HCT116 (cell line): ENCODE results near the gene DDX50. TPM values are rescaled to one million over a fixed set of nuclear protein-coding genes. Genes with fewer than 3 reads are reported as not detected.

Source experiments
- ATAC-seq: fragments of 200-7000 bp; cut with Tn5 transposase; 2 replicates; pipeline ENCODE4 v1.9.1; 2020; ENCODE audit warnings: mild to moderate bottlenecking, moderate library complexity
- BruUV-seq: library from RNA; stranded (reverse); fragments of 400-500 nt; replicated peaks from 2 replicates; lab custom pipeline; 2021; lab: Mats Ljungman, UMichigan
- CTCF ChIA-PET: fragments of 300-600 bp; sonication (Branson Sonifier 250); formaldehyde crosslinking; loops from one replicate; lab custom pipeline; 2021; ENCODE audit warnings: antibody characterized with exemption; lab: Charles Lee
- POLR2A ChIA-PET: fragments of 300-600, 350-600 bp; sonication (Branson Sonifier 250); formaldehyde crosslinking; loops from one replicate; lab custom pipeline; 2021; ENCODE audit warnings: antibody characterized with exemption; lab: Charles Lee
- RAD21 ChIA-PET, 2 experiments: fragments of 300-600 bp; sonication (Branson Sonifier 250); formaldehyde crosslinking; loops; one replicate each; lab custom pipeline; 2023; ENCODE audit warnings: low total read pairs in 2 of 2; ENCODE audit not compliant: uncharacterized antibody in 2 of 2, unreplicated experiment in 2 of 2, low non-redundant PET in 1 of 2; lab: Charles Lee
- DNase-seq: peaks from one replicate; pipeline ENCODE4 v3.0.0-alpha.2; 2010; ENCODE audit warnings: low read depth, low spot score
- H2AFZ ChIP-seq: fragments of 200-600 bp; shearing (Covaris generic), sonication (generic); 2 replicates; pipeline ENCODE4 v1.6.1; 2017; ENCODE audit warnings: low read depth, mixed run types, mixed read lengths, antibody characterized with exemption, low read length; ENCODE audit not compliant: poor library complexity, severe bottlenecking
- H3K27ac ChIP-seq: 2 replicates; pipeline ENCODE4 v1.5.1; 2012; ENCODE audit warnings: low read depth, low read length
- H3K27me3 ChIP-seq: fragments of 200-600 bp; sonication (generic); 2 replicates; pipeline ENCODE4 v1.6.1; 2016; ENCODE audit warnings: mixed run types, low read length, mixed read lengths; ENCODE audit not compliant: insufficient read depth
- H3K36me3 ChIP-seq, 2 experiments: fragments of 200-500 bp in 1 of 2; fragments of 200-600 bp in 1 of 2; sonication (Bioruptor generic) in 1 of 2; sonication (generic) in 1 of 2; 2 replicates each; pipeline versions ENCODE4 v1.5.1 to v1.6.1; 2014 to 2016; ENCODE audit warnings: low read length in 2 of 2, inconsistent platforms in 1 of 2, mixed read lengths in 1 of 2, mixed run types in 1 of 2; ENCODE audit not compliant: insufficient read depth in 2 of 2, control insufficient read depth in 1 of 2
- H3K4me1 ChIP-seq, 2 experiments: fragments of 200-600 bp in 1 of 2; sonication (generic) in 1 of 2; 2 replicates each; pipeline versions ENCODE4 v1.5.1 to v1.6.1; 2012 to 2017; ENCODE audit warnings: low read length in 2 of 2, inconsistent platforms in 1 of 2, mild to moderate bottlenecking in 1 of 2, mixed read lengths in 1 of 2, mixed run types in 1 of 2, moderate library complexity in 1 of 2; ENCODE audit not compliant: insufficient read depth in 2 of 2, control insufficient read depth in 1 of 2
- H3K4me2 ChIP-seq: fragments of 200-600 bp; sonication (generic); 2 replicates; pipeline ENCODE4 v1.6.1; 2017; ENCODE audit warnings: mixed run types, low read length, mixed read lengths
- H3K4me3 ChIP-seq, 2 experiments: fragments of 200-600 bp in 1 of 2; sonication (generic) in 1 of 2; replicated peaks in 1 of 2; 2 replicates each; pipeline ENCODE4 v1.5.1; 2011 to 2016; ENCODE audit warnings: low read length in 2 of 2, control low read depth in 1 of 2, low read depth in 1 of 2, mild to moderate bottlenecking in 1 of 2, mixed read lengths in 1 of 2, mixed run types in 1 of 2
- H3K79me2 ChIP-seq: fragments of 200-600 bp; sonication (generic); 2 replicates; pipeline ENCODE4 v1.6.1; 2017; ENCODE audit warnings: mild to moderate bottlenecking, mixed run types, low read length, moderate library complexity, mixed read lengths; ENCODE audit not compliant: insufficient read depth
- H3K9ac ChIP-seq: fragments of 200-600 bp; sonication (generic); 2 replicates; pipeline ENCODE4 v1.6.1; 2016; ENCODE audit warnings: low read length, mixed read lengths
- H3K9me2 ChIP-seq: fragments of 200-600 bp; sonication (generic), shearing (Covaris generic); 2 replicates; pipeline ENCODE4 v1.6.1; 2017; ENCODE audit warnings: mixed run types, mild to moderate bottlenecking, moderate library complexity; ENCODE audit not compliant: insufficient read depth
- H3K9me3 ChIP-seq, 2 experiments: fragments of 200-500 bp in 1 of 2; fragments of 200-600 bp in 1 of 2; sonication (Bioruptor generic) in 1 of 2; sonication (generic) in 1 of 2; 2 replicates each; pipeline ENCODE4 v1.6.1; 2014 to 2017; ENCODE audit warnings: low read length in 2 of 2, mixed read lengths in 2 of 2, inconsistent platforms in 1 of 2, low read depth in 1 of 2, mild to moderate bottlenecking in 1 of 2, mixed run types in 1 of 2, moderate library complexity in 1 of 2; ENCODE audit not compliant: control insufficient read depth in 1 of 2, insufficient read depth in 1 of 2
- H4K20me1 ChIP-seq: fragments of 200-600 bp; sonication (generic), shearing (Covaris generic); 2 replicates; pipeline ENCODE4 v1.6.1; 2017; ENCODE audit warnings: mixed run types, mild to moderate bottlenecking, moderate library complexity; ENCODE audit not compliant: insufficient read depth
- CBX3 ChIP-seq: IDR thresholded peaks from 2 replicates; pipeline ENCODE4 v1.6.1; 2012; ENCODE audit warnings: low read depth
- CEBPB ChIP-seq: IDR thresholded peaks from 2 replicates; pipeline ENCODE4 v1.6.1; 2012; ENCODE audit warnings: low read depth
- ELF1 ChIP-seq: IDR thresholded peaks from 2 replicates; pipeline ENCODE4 v1.6.1; 2012; ENCODE audit warnings: low read depth, borderline replicate concordance
- EZH2phosphoT487 ChIP-seq: fragments of 200-600 bp; IDR thresholded peaks from 2 replicates; pipeline ENCODE4 v1.6.1; 2018; ENCODE audit warnings: antibody characterized with exemption, borderline replicate concordance
- JUND ChIP-seq: IDR thresholded peaks from 2 replicates; pipeline ENCODE4 v1.6.1; 2012
- POLR2A ChIP-seq: IDR thresholded peaks from 2 replicates; pipeline ENCODE4 v1.7.0; 2011; ENCODE audit warnings: borderline replicate concordance; ENCODE audit not compliant: insufficient read depth, insufficient read length; ENCODE audit errors: extremely low read depth
- POLR2AphosphoS5 ChIP-seq: IDR thresholded peaks from 2 replicates; pipeline ENCODE4 v1.6.1; 2011; ENCODE audit warnings: mild to moderate bottlenecking, low read depth, low read length, moderate library complexity
- RAD21 ChIP-seq: IDR thresholded peaks from 2 replicates; pipeline ENCODE4 v1.6.1; 2012; ENCODE audit warnings: low read depth, mild to moderate bottlenecking
- SIN3A ChIP-seq: IDR thresholded peaks from 2 replicates; pipeline ENCODE4 v1.6.1; 2012; ENCODE audit warnings: low read depth
- SP1 ChIP-seq: IDR thresholded peaks from 2 replicates; pipeline ENCODE4 v1.6.1; 2012; ENCODE audit warnings: low read depth
- TCF7L2 ChIP-seq: IDR thresholded peaks from 2 replicates; pipeline ENCODE4 v1.7.0; 2011; ENCODE audit warnings: borderline replicate concordance, inconsistent platforms; ENCODE audit not compliant: insufficient read depth, insufficient read length; ENCODE audit errors: extremely low read depth
- YY1 ChIP-seq: IDR thresholded peaks from 2 replicates; pipeline ENCODE4 v1.6.1; 2011; ENCODE audit warnings: low read length, low read depth, moderate library complexity, mild to moderate bottlenecking; ENCODE audit not compliant: insufficient replicate concordance; ENCODE audit errors: extremely low read depth
- ZFX ChIP-seq: fragments of 450-650 bp; IDR thresholded peaks from 2 replicates; pipeline ENCODE4 v1.6.1; 2017
- ZNF274 ChIP-seq: fragments of 200-500 bp; sonication (Bioruptor generic); IDR thresholded peaks from 2 replicates; pipeline ENCODE4 v1.6.1; 2014; ENCODE audit warnings: mild to moderate bottlenecking, low read depth, low read length, inconsistent platforms
- intact Hi-C: fragments of 100-400 bp; cut with micrococcal nuclease; formaldehyde crosslinking; loops from 2 replicates; pipeline ENCODE4 v1.10.0; 2022
- total RNA-seq: library from RNA; stranded (reverse); gene quantifications from one replicate; pipeline ENCODE4 v1.2.1, GENCODE V29; 2021; ENCODE audit not compliant: unreplicated experiment
- TF ChIP-seq, protein P1 (sequence below): IDR thresholded peaks from 2 replicates; pipeline ENCODE4 v1.6.1; 2012

The DDX50 gene
- total RNA-seq, 1 experiment from 2014 or later: 25.6 TPM

DNA sequence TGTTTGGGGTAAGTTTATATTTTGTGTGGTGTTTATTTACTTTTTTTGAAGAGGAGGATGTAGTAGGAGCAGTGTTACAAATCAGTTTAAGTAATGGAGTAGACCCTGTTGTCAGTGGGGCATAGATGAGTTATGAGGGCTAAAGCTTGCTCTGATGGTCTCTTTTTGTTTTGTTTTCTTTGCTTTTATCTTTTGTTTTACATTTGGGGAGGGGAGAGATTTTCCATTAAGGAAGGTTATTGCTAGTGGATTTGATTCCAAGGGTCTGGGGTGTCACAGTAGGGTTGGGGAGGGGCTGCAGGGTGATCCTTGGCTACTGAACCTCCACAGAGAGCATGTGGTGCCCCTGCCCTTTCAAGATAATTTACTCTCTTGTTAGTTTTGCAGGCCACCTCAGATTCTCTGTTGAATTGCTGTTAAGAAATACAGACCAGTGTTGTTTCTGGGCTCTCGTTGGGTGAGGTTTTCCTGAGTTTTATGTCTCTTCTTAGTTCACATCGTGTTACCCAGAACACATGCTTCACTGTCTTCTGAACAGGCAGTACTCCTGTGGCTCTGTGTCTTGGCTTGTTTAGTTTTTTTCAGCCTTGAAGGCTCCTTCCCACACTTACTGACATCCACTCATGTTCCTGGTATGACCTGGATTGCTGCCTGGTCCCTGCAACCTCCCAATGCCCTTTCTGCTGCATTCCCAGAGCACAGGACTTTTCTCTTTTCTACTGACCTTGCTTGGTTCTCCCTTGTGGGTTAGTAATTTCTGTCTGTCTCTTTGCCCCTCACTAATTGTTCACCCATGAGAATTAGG, 91.7 kb downstream of the DDX50 start:
- peaks cover 11 to 29% of the 10 kb centered on the region in 2 experiments for H3K4me1 ChIP-seq
- H3K4me2 ChIP-seq: no peak overlapping the region
- no peak overlapping the region for H3K9ac ChIP-seq
- H4K20me1 ChIP-seq: 0 out of 2 replicates have a peak, but pooled peaks cover 5% of the 10 kb centered on the region
- H3K36me3 ChIP-seq: 0 out of 4 replicates have a peak, but pooled peaks cover 0 to 3% of the 10 kb centered on the region in 2 experiments
- H3K27ac ChIP-seq: no peak overlapping the region
- DNase-seq: no peak
- no peaks in the 10 kb centered on the region for H3K9me3 ChIP-seq
- peaks cover 75% of the 10 kb centered on the region for H3K79me2 ChIP-seq
- no peak overlapping the region for H2AFZ ChIP-seq
- TF ChIP-seq RAD21 (no peak), ELF1 (no peak), ZNF274 (no peak), EZH2phosphoT487 (no peak), TCF7L2 (no peak), SIN3A (no peak), ZFX (no peak), CEBPB (no peak), YY1 (no peak), SP1 (no peak), POLR2A (no peak), POLR2AphosphoS5 (no peak), JUND (no peak), CBX3 (no peak)
- TF ChIP-seq, protein P1, sequence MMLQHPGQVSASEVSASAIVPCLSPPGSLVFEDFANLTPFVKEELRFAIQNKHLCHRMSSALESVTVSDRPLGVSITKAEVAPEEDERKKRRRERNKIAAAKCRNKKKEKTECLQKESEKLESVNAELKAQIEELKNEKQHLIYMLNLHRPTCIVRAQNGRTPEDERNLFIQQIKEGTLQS: no peak
- no peaks in the 10 kb centered on the region for H3K27me3 ChIP-seq
- ChIA-PET CTCF (no interaction called here), RAD21 (no interaction called here), POLR2A (no interaction called here)
- intact Hi-C loops: no loop called here
- H3K9me2 ChIP-seq: no peaks in the 10 kb centered on the region
- ATAC-seq: no peak
- no TSS peak for BruUV-seq
- no peak overlapping the region for H3K4me3 ChIP-seq

Other genes starting within 250 kb of the DDX50 start
- 84.4 TPM for gene CCAR1, start 180.1 kb upstream of the DDX50 start, total RNA-seq
- 5.9 TPM for gene STOX1, start 73.8 kb upstream of the DDX50 start, total RNA-seq
- 153 TPM for gene DDX21, start 54.9 kb downstream of the DDX50 start, total RNA-seq
- 26.9 TPM for gene KIFBP, start 87.5 kb downstream of the DDX50 start, total RNA-seq
- 1.8 TPM for gene SRGN, start 186.8 kb downstream of the DDX50 start, total RNA-seq
- 65.1 TPM for gene VPS26A, start 222.9 kb downstream of the DDX50 start, total RNA-seq